Sciatic nerve (tissue), 2 donors: Measurements from ENCODE around the gene STK31. TPM values are rescaled to one million over a fixed set of nuclear protein-coding genes. Genes with fewer than 3 reads are reported as not detected.
"Not testable (repeated sequence)": the region's sequence is repeated elsewhere in the genome, so short reads cannot be mapped to it uniquely, and the experiment has no call there.

ENCODE experiments used
- ATAC-seq: fragments of 200-7000 bp; cut with Tn5 transposase; one replicate; pipeline ENCODE4 v1.9.1; 2020; ENCODE audit warnings: mild to moderate bottlenecking, moderate library complexity
- DNase-seq: peaks from one replicate; pipeline ENCODE4 v3.0.0-alpha.2; 2020; ENCODE audit warnings: low spot score
- intact Hi-C: fragments of 100-400 bp; cut with DNase I; formaldehyde crosslinking; loops from one replicate; pipeline ENCODE4 v1.14.2; 2022
- total RNA-seq: library from RNA; stranded (reverse); fragmentation: NEBNext Ultra II Directional; extraction: Animal tissue kit (Norgen Biotek cat#: 25700); gene quantifications from one replicate; pipeline ENCODE4 v1.2.1, GENCODE V29; 2021
- donor health status: DM: no; HTN: no; CAD: no.
- donor health status: DM: no; HTN: no; CAD: no.

STK31 gene, protein sequence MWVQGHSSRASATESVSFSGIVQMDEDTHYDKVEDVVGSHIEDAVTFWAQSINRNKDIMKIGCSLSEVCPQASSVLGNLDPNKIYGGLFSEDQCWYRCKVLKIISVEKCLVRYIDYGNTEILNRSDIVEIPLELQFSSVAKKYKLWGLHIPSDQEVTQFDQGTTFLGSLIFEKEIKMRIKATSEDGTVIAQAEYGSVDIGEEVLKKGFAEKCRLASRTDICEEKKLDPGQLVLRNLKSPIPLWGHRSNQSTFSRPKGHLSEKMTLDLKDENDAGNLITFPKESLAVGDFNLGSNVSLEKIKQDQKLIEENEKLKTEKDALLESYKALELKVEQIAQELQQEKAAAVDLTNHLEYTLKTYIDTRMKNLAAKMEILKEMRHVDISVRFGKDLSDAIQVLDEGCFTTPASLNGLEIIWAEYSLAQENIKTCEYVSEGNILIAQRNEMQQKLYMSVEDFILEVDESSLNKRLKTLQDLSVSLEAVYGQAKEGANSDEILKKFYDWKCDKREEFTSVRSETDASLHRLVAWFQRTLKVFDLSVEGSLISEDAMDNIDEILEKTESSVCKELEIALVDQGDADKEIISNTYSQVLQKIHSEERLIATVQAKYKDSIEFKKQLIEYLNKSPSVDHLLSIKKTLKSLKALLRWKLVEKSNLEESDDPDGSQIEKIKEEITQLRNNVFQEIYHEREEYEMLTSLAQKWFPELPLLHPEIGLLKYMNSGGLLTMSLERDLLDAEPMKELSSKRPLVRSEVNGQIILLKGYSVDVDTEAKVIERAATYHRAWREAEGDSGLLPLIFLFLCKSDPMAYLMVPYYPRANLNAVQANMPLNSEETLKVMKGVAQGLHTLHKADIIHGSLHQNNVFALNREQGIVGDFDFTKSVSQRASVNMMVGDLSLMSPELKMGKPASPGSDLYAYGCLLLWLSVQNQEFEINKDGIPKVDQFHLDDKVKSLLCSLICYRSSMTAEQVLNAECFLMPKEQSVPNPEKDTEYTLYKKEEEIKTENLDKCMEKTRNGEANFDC
- 1.8 TPM for total RNA-seq

GRCh38 chr7:23710000-23710399 lies at the start of gene STK31:
Gene STK31, plus strand, starts transcription at chr7:23710219. Its CDS starts 67 bp downstream, at chr7:23710286.
- intact Hi-C loops = loop anchor here (10.0 kb wide), 1 partner anchor 135 kb away; no protein-coding TSS in a partner anchor
- ATAC-seq (no peak), DNase-seq (no peak)

- no peak for DNase-seq
- intact Hi-C loops = no loop called here
- ATAC-seq = no peak
Measured at GRCh38 chr7:23661385-23661784, 48.6 kb upstream of the STK31 start.

- ATAC-seq (no peak), DNase-seq (no peak)
- intact Hi-C loops = no loop called here
Measured at GRCh38 chr7:23662124-23662983, 47.7 kb upstream of the STK31 start.

GRCh38 chr7:23662984-23663313 lies 47.1 kb upstream of the STK31 start:
- ATAC-seq (no peak), DNase-seq (no peak)
- intact Hi-C loops = no loop called here

- intact Hi-C loops = no loop called here
- ATAC-seq (no peak), DNase-seq (no peak)
Measured at GRCh38 chr7:23664122-23664521, 45.9 kb upstream of the STK31 start.

DNA sequence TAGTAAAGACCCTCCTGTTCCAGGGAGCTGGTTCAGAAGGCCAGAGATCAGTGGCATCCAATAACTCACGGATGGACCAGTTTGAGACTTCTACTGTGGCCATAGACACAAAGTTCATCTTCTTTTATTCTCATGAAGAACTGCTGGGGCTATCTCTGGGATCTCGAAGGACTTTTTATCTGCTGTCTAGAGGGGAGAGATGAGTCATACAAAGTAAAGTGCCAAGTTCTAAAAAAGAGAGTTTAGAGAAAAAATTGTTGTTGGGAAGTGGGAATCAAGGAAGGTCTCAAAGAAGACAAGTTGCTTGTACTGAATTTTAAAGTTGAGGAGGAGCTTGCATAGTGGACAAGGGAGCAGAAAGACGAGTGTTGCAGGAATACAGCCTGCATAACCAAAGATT lies 38.0 kb upstream of the STK31 start:
- DNase-seq (no peak), ATAC-seq (no peak)
- intact Hi-C loops = no loop called here

DNA sequence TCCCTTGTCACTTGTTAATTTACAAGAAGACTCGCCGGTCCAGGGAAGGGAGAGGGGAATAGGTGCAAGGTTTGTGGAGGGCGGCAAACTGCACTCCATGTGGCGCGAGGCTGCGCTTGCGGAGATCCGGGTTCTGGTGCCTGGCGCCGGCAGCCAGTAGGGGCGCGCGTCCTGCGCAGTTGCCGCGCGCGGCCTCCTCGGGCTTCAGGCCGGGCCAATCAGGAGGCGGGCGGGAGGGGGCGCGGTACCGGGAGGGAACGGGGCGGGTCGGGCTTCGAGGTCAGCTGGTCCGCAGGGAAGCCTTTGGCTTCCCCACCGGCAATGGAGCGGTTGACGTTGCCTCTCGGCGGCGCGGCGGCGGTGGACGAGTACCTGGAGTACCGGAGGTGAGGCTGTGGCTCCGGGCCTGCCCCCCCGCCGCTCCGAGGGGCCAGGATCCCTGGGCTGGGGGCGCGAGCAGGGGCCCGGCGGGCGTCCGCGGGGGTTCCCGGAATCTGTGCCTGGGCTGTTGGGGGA lies 30.1 kb upstream of the STK31 start, which contains the start of gene FAM221A:
FAM221A (plus strand) TSS at position 302 of the 516 bp plus-strand sequence; CDS start at position 322, 20 bp downstream.
- DNase-seq = peak; percentile 91
- intact Hi-C loops = no loop called here
- ATAC-seq = peak; percentile 98

GRCh38 chr7:23680414-23681405 lies 29.3 kb upstream of the STK31 start:
- intact Hi-C loops = no loop called here
- DNase-seq (peak; percentile 70), ATAC-seq (peak; percentile 79)

GRCh38 chr7:23684041-23684440 lies 26.0 kb upstream of the STK31 start:
- ATAC-seq, DNase-seq, intact Hi-C loops: not testable (repeated sequence)

DNA sequence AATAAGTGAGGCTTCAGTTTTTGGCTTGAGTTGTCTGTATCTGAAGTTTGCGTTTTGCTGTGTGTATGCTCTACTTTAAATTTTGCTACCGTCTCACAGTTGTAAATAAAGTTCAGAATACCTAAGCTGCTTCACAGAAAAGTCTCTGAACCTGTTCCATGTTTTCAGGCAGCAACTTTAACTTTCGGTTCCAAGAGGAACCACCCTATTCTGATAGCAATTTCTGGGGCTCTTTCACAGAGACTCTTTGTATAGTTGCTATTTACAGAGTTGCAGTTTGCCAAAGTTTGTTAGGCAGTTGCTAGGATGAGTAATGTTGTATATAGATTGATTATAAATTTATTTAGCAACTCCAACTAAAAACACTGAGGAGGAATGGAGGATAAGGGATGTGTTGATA lies 24.3 kb upstream of the STK31 start:
- intact Hi-C loops = no loop called here
- DNase-seq (no peak), ATAC-seq (peak; percentile 48)

- no peak for ATAC-seq
- DNase-seq = no peak
- intact Hi-C loops = no loop called here
Measured at GRCh38 chr7:23687011-23687410, 23.0 kb upstream of the STK31 start.

GRCh38 chr7:23689165-23689564 lies 20.9 kb upstream of the STK31 start:
- no peak for DNase-seq
- intact Hi-C loops = no loop called here
- no peak for ATAC-seq

DNA sequence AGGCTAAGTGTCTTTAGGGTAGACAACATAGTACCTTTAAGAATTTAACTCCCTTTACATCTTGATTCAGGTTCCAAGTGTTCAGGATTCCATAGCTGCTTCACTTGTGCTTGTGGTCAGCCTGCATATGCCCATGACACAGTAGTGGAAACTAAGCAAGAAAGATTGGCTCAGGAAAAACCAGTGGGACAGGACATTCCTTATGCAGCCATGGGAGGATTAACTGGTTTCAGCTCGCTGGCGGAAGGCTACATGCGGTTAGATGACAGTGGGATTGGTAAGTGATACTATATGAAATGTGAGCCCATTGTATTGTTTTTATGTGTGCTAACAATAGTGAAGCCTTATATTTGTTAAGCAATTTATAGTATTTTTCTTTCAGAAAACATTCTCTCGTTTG lies 18.7 kb upstream of the STK31 start:
- intact Hi-C loops = no loop called here
- ATAC-seq = no peak
- no peak for DNase-seq

DNA sequence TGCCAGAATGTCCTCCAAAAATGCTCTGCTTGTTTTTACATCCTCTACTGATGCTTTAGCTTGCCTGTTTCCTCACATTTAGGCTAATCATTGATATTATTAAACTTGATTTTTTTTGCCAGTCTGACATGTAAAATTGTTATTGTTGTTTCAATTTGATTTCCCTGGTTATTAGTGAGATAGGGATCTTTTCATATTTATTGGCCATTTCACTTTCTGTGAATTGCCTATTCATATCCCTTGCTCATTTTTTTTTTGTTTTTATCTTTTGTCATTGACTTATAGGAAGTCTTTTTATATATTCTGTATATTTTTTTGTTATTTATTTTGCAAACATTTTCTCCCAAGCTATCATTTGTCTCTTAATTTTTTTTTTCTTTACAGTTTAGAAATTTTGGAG lies 16.8 kb upstream of the STK31 start:
- no peak for DNase-seq
- intact Hi-C loops = no loop called here
- ATAC-seq = no peak

GRCh38 chr7:23696916-23697441 lies 13.0 kb upstream of the STK31 start:
- intact Hi-C loops = no loop called here
- DNase-seq (no peak), ATAC-seq (no peak)

GRCh38 chr7:23698822-23699221 lies 11.2 kb upstream of the STK31 start:
- no peak for ATAC-seq
- intact Hi-C loops = no loop called here
- DNase-seq = no peak

GRCh38 chr7:23700046-23700445 lies 10.0 kb upstream of the STK31 start:
- ATAC-seq = no peak
- intact Hi-C loops = no loop called here

More at GRCh38 chr7:23700046-23700445, 10.0 kb upstream of the STK31 start:
- no peak for DNase-seq
